Spleen (tissue), 13 donors: ENCODE data around the gene IRAK4. TPM values are rescaled to one million over a fixed set of nuclear protein-coding genes. Genes with fewer than 3 reads are reported as not detected.

Source experiments
- DNase-seq: peaks from one replicate; pipeline ENCODE4 v3.0.0-alpha.2; 2020
- H3K27ac ChIP-seq, 8 donors: fragments of 200-600 bp; sonication (generic) in 7 of 8; 1 replicate in 4 of 8; 2 replicates in 4 of 8; pipeline versions ENCODE4 v1.5.0 to v1.8.0; 2016 to 2021; ENCODE audit warnings: inconsistent platforms in 4 of 8, mild to moderate bottlenecking in 4 of 8, moderate library complexity in 1 of 8
- H3K27me3 ChIP-seq, 7 donors: fragments of 200-600 bp; sonication (generic) in 6 of 7; replicated peaks in 1 of 7; 1 replicate in 4 of 7; 2 replicates in 3 of 7; pipeline versions ENCODE4 v1.5.0 to v1.8.0; 2016 to 2021; ENCODE audit warnings: inconsistent platforms in 3 of 7, mild to moderate bottlenecking in 1 of 7
- H3K36me3 ChIP-seq, 6 donors: fragments of 200-600 bp; sonication (generic) in 5 of 6; 1 replicate in 4 of 6; 2 replicates in 2 of 6; pipeline versions ENCODE4 v1.5.0 to v1.8.0; 2016 to 2021; ENCODE audit warnings: inconsistent platforms in 2 of 6
- H3K4me1 ChIP-seq, 6 donors: fragments of 200-600 bp; sonication (generic) in 5 of 6; 1 replicate in 3 of 6; 2 replicates in 3 of 6; pipeline versions ENCODE4 v1.5.0 to v1.8.0; 2016 to 2021; ENCODE audit warnings: inconsistent platforms in 3 of 6
- H3K4me3 ChIP-seq, 8 donors: fragments of 200-600 bp; sonication (generic) in 7 of 8; 1 replicate in 4 of 8; 2 replicates in 4 of 8; pipeline versions ENCODE4 v1.5.0 to v1.8.0; 2016 to 2021; ENCODE audit warnings: inconsistent platforms in 4 of 8, mild to moderate bottlenecking in 4 of 8, moderate library complexity in 2 of 8
- H3K9me3 ChIP-seq, 8 donors: fragments of 200-600 bp; sonication (generic) in 7 of 8; 1 replicate in 4 of 8; 2 replicates in 4 of 8; pipeline versions ENCODE4 v1.5.0 to v1.8.0; 2016 to 2021; ENCODE audit warnings: inconsistent platforms in 4 of 8
- POLR2A ChIP-seq, 3 donors: fragments of 450-650 bp; IDR thresholded peaks; one replicate each; pipeline ENCODE4 v1.5.1; 2017; ENCODE audit warnings: antibody characterized with exemption in 3 of 3, mild to moderate bottlenecking in 1 of 3
- POLR2AphosphoS5 ChIP-seq, 3 donors: sonication (generic); formaldehyde crosslinking; IDR thresholded peaks; one replicate each; pipeline ENCODE4 v1.5.1; 2017; ENCODE audit warnings: antibody characterized with exemption in 3 of 3
- WGBS, 5 donors: extraction: QIAGEN DNeasy Blood & Tissue Kit in 3 of 5; methylation state at CpG; one replicate each; pipeline versions ENCODE4 v1.1.5 to v1.1.7; 2013 to 2018; 5-methylcytosine and 5-hydroxymethylcytosine counted together
- intact Hi-C: fragments of 100-400 bp; cut with DNase I; formaldehyde crosslinking; loops from one replicate; pipeline ENCODE4 v1.15.0; 2023; ENCODE audit warnings: low total_unique reads
- long read RNA-seq, 2 donors: transcript quantifications; one replicate each; lab custom pipeline, GENCODE V29; 2026
- polyA plus RNA-seq, 3 donors: library from polyadenylated mRNA; stranded (reverse); fragments of 200-250 nt; gene quantifications; one replicate each; pipeline ENCODE4 v1.2.1, GENCODE V29; 2013
- total RNA-seq, 7 donors: library from RNA; depleted of rRNA in 3 of 7; stranded (reverse); fragments of >200 nt in 3 of 7; fragmentation: NEBNext Ultra II Directional in 4 of 7; extraction: Animal tissue kit (Norgen Biotek cat#: 25700) in 4 of 7; gene quantifications; one replicate each; pipeline versions ENCODE4 v1.1.0 to v1.2.1, GENCODE V29; 2016 to 2021
- TF ChIP-seq, protein P1 (sequence below), 11 experiments: fragments of 200-600 bp in 7 of 11; fragments of 450-650 bp in 4 of 11; sonication (generic) in 4 of 11; IDR thresholded peaks in 8 of 11; conservative IDR thresholded peaks in 3 of 11; 1 replicate in 7 of 11; 2 replicates in 4 of 11; pipeline versions ENCODE4 v1.4.0 to v1.8.0; 2016 to 2021; ENCODE audit warnings: antibody characterized with exemption in 11 of 11, inconsistent platforms in 4 of 11, mild to moderate bottlenecking in 1 of 11
- donor health status: healthy with polysubstance abuse.
- donor health status: DM: no; HTN: no; CAD: no; lungs with moderate emphysema.
- donor health status: DM: no; HTN: no; CAD: no.
- donor health status: Bipolar disorder and iron deficiency.
- donor health status: healthy.
- donor health status: DM: no; HTN: no; CAD: no.
- donor health status: DM: yes; HTN: yes; CAD: no.

The IRAK4 gene
- 10 to 100 TPM; 32.6 to 97.9 (median 52.0) TPM for total RNA-seq
- 10 to 100 TPM; 18.1 to 23.1 (median 20.0) TPM for polyA plus RNA-seq
- long read RNA-seq, donor 1, partial matches to known transcripts: 11 of 12 reads
- long read RNA-seq, donor 1, other reads (novel, unspliced or antisense): 0 of 12 reads
- long read RNA-seq, donor 2: 0 reads

DNA sequence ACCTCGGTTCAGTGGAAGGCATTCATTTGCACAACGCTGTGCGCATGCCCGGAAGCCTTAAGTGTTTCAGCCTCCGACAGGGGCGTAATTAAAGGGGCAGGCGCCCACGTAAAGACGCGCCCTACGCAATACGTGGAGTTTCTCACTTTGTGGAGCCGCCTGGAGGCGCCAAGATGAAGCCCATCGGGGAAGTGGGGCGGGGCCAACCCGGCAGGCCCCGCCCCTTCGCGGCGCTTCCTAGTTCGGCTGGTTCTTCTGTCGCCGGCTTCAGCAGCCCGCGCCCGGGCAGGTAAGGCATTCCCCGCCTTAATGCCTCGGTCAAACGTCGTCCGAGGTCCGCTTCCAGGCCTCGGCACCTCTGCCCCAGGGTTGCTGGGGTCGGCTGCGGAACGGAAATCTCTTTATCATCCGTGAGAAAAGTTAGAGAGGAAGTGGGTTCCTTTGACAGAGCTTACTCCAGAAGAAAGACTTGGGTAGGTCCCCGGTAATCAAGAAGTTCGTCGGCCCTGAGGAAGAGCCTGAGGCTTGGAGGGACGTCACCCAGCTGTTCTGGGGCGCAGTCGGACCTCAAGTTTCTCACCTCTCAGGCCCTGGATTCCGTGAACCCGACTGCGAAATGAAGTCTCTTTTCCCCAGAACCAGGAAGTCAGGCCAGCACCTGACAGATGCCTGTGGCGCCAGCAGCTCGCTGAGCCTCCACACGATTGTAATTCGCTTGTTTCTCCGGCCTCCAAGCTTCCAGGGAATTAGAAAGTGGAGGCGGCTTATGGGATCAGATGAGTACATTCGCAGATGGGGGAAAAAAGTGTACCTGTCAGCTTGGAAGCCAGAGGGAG is at the start of gene IRAK4, which contains the start of gene PUS7L:
Gene IRAK4 (plus strand): TSS at position 224 of the 836 bp plus-strand sequence. CDS start 9,161 bp downstream, outside the sequence.
Gene PUS7L (minus strand): TSS at position 63 of the 836 bp plus-strand sequence. CDS start 3,545 bp downstream, outside the sequence.
- H3K9me3 ChIP-seq: no peaks in the 10 kb centered on the region
- TF ChIP-seq POLR2AphosphoS5 (IDR thresholded peaks at IDR 0.05): peak; percentile 92 to 95 (median 93)
- TF ChIP-seq, protein P1, sequence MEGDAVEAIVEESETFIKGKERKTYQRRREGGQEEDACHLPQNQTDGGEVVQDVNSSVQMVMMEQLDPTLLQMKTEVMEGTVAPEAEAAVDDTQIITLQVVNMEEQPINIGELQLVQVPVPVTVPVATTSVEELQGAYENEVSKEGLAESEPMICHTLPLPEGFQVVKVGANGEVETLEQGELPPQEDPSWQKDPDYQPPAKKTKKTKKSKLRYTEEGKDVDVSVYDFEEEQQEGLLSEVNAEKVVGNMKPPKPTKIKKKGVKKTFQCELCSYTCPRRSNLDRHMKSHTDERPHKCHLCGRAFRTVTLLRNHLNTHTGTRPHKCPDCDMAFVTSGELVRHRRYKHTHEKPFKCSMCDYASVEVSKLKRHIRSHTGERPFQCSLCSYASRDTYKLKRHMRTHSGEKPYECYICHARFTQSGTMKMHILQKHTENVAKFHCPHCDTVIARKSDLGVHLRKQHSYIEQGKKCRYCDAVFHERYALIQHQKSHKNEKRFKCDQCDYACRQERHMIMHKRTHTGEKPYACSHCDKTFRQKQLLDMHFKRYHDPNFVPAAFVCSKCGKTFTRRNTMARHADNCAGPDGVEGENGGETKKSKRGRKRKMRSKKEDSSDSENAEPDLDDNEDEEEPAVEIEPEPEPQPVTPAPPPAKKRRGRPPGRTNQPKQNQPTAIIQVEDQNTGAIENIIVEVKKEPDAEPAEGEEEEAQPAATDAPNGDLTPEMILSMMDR (IDR thresholded peaks at IDR 0.05 in 8 of 11, conservative IDR thresholded peaks at IDR 0.05 in 3 of 11): peak; percentile 33 to 85 (median 61)
- peak in 1 of 3 donors; percentile 26 for TF ChIP-seq POLR2A (IDR thresholded peaks at IDR 0.05)
- intact Hi-C loops: no loop called here
- H3K4me1 ChIP-seq: peaks cover 25 to 70% (median 52%) of the 10 kb centered on the region in 6 donors
- H3K4me3 ChIP-seq: peak within 1 kb of the TSS; percentile 53 to 86 (median 74)
- H3K27me3 ChIP-seq: no peaks in the 10 kb centered on the region
- WGBS, 5 donors: 0 to 1% (median 1%) methylated on average over 30 to 54 of the region's 54 CpGs
- DNase-seq: peak; percentile 98
- H3K36me3 ChIP-seq: peaks cover 0 to 17% (median 9%) of the 10 kb centered on the region in 6 donors
- peak within 1 kb of the TSS; percentile 91 to 97 (median 94) for H3K27ac ChIP-seq

DNA sequence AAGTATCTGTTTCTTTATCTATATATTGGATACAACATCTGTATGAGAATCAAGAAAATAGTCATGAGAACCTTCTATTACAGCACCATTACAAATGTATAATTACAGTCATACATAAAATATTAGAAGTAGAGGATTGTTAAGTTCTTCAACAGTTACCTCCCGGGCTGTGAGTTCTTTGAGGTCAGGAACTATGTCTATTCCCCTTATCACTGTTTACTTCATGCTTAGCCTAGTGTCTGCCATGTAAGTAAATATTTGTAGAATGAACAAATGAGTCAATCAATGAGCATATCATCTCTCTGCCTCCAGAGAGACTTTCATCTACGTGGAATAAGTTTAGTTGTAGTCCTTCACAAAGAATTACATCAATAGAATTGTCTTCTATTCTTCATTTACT is 47.4 kb upstream of the IRAK4 start:
- H3K36me3 ChIP-seq: no peaks in the 10 kb centered on the region
- 46 to 68% (median 58%) methylated on average over 2 of the region's 2 CpGs for WGBS, 5 donors
- no peak for DNase-seq
- TF ChIP-seq POLR2A (IDR thresholded peaks at IDR 0.05) (no peak), POLR2AphosphoS5 (IDR thresholded peaks at IDR 0.05) (no peak)
- TF ChIP-seq, protein P1 (IDR thresholded peaks at IDR 0.05 in 8 of 11, conservative IDR thresholded peaks at IDR 0.05 in 3 of 11): no peak
- H3K4me3 ChIP-seq: no peak overlapping the region
- peaks cover 0 to 23% (median 0%) of the 10 kb centered on the region in 7 donors for H3K27me3 ChIP-seq
- no peak overlapping the region for H3K27ac ChIP-seq
- H3K4me1 ChIP-seq: no peaks in the 10 kb centered on the region
- intact Hi-C loops: no loop called here
- H3K9me3 ChIP-seq: peaks cover 0 to 18% (median 15%) of the 10 kb centered on the region in 8 donors

DNA sequence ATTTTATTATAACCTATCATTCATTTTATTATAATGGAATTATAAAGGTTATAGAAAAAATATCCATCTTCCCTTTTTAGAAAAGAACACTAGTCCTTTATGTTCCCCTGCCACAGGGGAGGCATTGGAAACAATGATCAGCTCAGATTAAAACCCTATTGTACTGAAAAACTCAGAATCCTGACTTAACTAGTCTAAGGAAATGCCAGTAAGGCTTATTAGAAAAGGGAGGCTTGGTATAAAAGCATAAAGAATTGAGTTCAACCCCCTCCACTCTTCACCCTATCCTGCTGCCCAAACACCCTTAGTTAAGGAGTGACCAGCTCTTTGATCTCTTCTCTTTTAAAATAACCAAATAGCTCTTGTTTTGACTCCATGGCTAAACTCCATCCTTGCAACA is 36.1 kb upstream of the IRAK4 start:
- no peak overlapping the region for H3K4me3 ChIP-seq
- H3K36me3 ChIP-seq: peaks cover 0 to 18% (median 0%) of the 10 kb centered on the region in 6 donors
- no peaks in the 10 kb centered on the region for H3K4me1 ChIP-seq
- no peaks in the 10 kb centered on the region for H3K9me3 ChIP-seq
- no peak for DNase-seq
- TF ChIP-seq, protein P1 (IDR thresholded peaks at IDR 0.05 in 8 of 11, conservative IDR thresholded peaks at IDR 0.05 in 3 of 11): no peak
- TF ChIP-seq POLR2A (IDR thresholded peaks at IDR 0.05) (no peak), POLR2AphosphoS5 (IDR thresholded peaks at IDR 0.05) (no peak)
- no peaks in the 10 kb centered on the region for H3K27me3 ChIP-seq
- intact Hi-C loops: no loop called here
- H3K27ac ChIP-seq: no peak overlapping the region

DNA sequence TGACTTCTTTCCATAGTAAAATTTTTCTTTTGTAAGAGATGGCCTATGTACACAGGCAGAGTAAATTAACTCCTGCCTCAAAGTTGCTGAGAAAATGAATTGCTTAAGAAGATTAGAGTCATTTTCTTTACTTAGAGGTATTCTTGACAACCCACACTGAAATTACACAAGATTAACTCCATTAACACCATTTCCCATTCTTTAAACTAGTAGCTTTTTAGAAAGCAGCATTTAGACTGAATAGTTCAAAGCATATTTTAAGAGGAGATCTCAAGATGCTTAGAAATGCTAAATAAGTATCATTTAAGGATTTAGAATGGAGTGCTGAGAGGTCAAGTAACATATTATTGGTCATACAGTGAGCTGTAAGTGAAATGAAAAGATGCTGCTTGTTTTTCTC is 35.6 kb upstream of the IRAK4 start:
- Histone ChIP-seq H3K9me3 (no peaks in the 10 kb centered on the region), H3K27ac (no peak overlapping the region), H3K4me1 (no peaks in the 10 kb centered on the region), H3K36me3 (peaks cover 0 to 18% (median 0%) of the 10 kb centered on the region in 6 donors), H3K27me3 (no peaks in the 10 kb centered on the region), H3K4me3 (no peak overlapping the region)
- intact Hi-C loops: no loop called here
- DNase-seq: no peak
- TF ChIP-seq POLR2A (IDR thresholded peaks at IDR 0.05) (no peak), POLR2AphosphoS5 (IDR thresholded peaks at IDR 0.05) (no peak)
- TF ChIP-seq, protein P1 (IDR thresholded peaks at IDR 0.05 in 8 of 11, conservative IDR thresholded peaks at IDR 0.05 in 3 of 11): no peak
